Chondrocyte (in vitro differentiated cells): ENCODE measurements around the gene TSPAN13. TPM values are rescaled to one million over a fixed set of nuclear protein-coding genes. Genes with fewer than 3 reads are reported as not detected.

ENCODE experiments used
- DNase-seq: peaks from one replicate; pipeline ENCODE4 v3.0.0; 2021; ENCODE audit warnings: mixed read lengths, low spot score
- H3K27ac Mint-ChIP-seq: one replicate; pipeline ENCODE4 v1.8.0; 2021; ENCODE audit warnings: mild to moderate bottlenecking, moderate library complexity, mixed read lengths; ENCODE audit not compliant: unreplicated experiment
- H3K27me3 Mint-ChIP-seq: 2 replicates; pipeline ENCODE4 v1.8.0; 2021; ENCODE audit warnings: low read depth, mixed read lengths
- H3K36me3 Mint-ChIP-seq: 2 replicates; pipeline ENCODE4 v1.8.0; 2021; ENCODE audit warnings: low read depth, mixed read lengths
- H3K4me1 Mint-ChIP-seq: 2 replicates; pipeline ENCODE4 v1.8.0; 2021; ENCODE audit warnings: low read depth, mild to moderate bottlenecking, mixed read lengths
- H3K4me3 Mint-ChIP-seq: one replicate; pipeline ENCODE4 v1.8.0; 2021; ENCODE audit warnings: mild to moderate bottlenecking, moderate library complexity, mixed read lengths; ENCODE audit not compliant: unreplicated experiment
- H3K9me3 Mint-ChIP-seq: 2 replicates; pipeline ENCODE4 v1.8.0; 2021; ENCODE audit warnings: low read depth, mixed read lengths
- CTCF ChIP-seq: fragments of 200-600 bp; sonication (generic); IDR thresholded peaks from 2 replicates; pipeline ENCODE4 v1.5.0; 2021; ENCODE audit warnings: antibody characterized with exemption, mild to moderate bottlenecking, moderate library complexity
- total RNA-seq: library from RNA; stranded (reverse); gene quantifications from 3 replicates; pipeline ENCODE4 v1.2.1, GENCODE V29; 2021

Gene TSPAN13
- total RNA-seq, 1 donor from 2014 or later = 21.0 TPM

DNA sequence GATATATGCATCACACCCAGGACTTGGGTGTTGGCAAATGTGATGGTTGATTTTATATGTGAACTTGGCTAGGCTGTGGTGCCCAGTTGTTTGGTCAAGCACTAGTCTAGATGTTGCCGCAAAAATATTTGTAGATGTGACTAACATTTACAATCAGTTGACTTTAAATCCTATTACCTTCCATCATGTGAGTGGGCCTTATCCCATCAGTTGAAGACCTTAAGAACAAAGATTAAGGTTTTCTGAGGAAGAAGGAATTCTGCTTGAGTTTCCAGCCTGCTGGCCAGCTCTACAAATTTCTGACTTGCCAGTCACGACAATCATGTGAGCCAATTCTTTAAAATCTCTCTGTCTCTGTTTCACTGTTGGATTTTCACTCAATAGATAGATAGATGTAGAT is 20.3 kb downstream of the TSPAN13 start:
- H3K9me3 Mint-ChIP-seq = no peaks in the 10 kb centered on the region
- H3K27me3 Mint-ChIP-seq = no peaks in the 10 kb centered on the region
- TF ChIP-seq CTCF = no peak
- H3K27ac Mint-ChIP-seq = no peak overlapping the region
- DNase-seq = no peak
- no peak overlapping the region for H3K4me3 Mint-ChIP-seq
- peaks cover 8% of the 10 kb centered on the region for H3K4me1 Mint-ChIP-seq
- peaks cover 2% of the 10 kb centered on the region for H3K36me3 Mint-ChIP-seq

- H3K36me3 Mint-ChIP-seq = peaks cover 2% of the 10 kb centered on the region
- H3K9me3 Mint-ChIP-seq = no peaks in the 10 kb centered on the region
- peaks cover 8% of the 10 kb centered on the region for H3K4me1 Mint-ChIP-seq
- H3K27me3 Mint-ChIP-seq = no peaks in the 10 kb centered on the region
- no peak for DNase-seq
- no peak for TF ChIP-seq CTCF
- no peak overlapping the region for H3K4me3 Mint-ChIP-seq
- no peak overlapping the region for H3K27ac Mint-ChIP-seq
These were observed 20.7 kb downstream of the TSPAN13 start for GRCh38 chr7:16774294-16774693.

DNA sequence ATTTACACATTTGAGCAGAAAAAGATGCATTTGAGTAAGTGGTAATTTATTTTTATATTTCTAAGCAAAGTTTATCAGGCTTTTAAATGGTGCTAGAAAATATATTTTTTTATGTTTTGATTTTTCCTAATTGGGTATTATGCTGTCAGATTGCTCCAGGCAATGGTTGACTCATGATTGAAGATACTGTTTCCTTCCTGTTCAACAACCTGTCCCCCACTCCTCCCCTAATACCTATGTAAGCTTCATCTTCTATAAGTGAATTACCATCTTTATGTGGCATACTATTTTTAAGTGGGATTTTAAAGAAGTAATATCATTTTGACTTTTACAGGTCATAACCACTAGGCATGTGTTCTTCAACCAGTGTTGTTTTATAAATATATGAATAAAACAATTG is 21.4 kb downstream of the TSPAN13 start:
- Mint-ChIP-seq H3K27me3 (no peaks in the 10 kb centered on the region), H3K4me3 (no peak overlapping the region), H3K4me1 (peaks cover 8% of the 10 kb centered on the region), H3K36me3 (peaks cover 2% of the 10 kb centered on the region), H3K27ac (no peak overlapping the region), H3K9me3 (no peaks in the 10 kb centered on the region)
- DNase-seq = no peak
- TF ChIP-seq CTCF = no peak

DNA sequence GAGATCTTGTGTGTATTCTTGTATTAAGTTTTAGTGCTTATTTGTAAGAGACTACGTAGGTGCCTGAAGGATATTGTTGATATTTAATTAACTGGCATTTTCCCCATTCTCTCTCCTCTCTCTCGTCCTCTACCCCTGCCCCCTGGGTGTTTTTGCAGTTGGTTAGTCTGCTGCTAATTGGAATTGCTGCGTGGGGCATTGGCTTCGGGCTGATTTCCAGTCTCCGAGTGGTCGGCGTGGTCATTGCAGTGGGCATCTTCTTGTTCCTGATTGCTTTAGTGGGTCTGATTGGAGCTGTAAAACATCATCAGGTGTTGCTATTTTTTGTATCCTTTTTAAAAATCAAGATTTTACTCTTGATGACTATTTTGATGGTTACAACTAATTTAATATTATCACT is 22.5 kb downstream of the TSPAN13 start:
- Mint-ChIP-seq H3K27ac (no peak overlapping the region), H3K27me3 (no peaks in the 10 kb centered on the region), H3K4me1 (peaks cover 10% of the 10 kb centered on the region), H3K36me3 (peaks cover 2% of the 10 kb centered on the region), H3K9me3 (no peaks in the 10 kb centered on the region), H3K4me3 (no peak overlapping the region)
- DNase-seq = no peak
- TF ChIP-seq CTCF = no peak

DNA sequence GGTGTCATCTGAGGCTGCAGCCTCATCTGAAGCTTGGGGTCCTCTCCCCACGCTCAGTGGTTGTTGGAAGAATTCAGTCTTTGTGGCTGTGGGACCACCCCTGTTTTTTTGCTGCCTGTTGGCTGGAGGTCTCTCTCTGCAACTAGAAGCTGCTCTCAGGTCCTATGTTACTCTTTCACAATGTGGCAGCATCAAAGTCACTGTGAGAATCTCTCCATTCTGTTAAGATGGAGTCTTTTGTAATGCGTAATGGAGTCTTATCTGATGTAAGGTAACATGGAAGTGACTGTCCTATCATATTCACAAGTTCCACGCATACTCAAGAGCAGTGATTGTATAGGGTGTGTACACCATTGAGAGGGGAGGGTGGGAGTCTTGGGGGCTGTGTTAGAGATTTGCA is 24.9 kb downstream of the TSPAN13 start:
- no peak overlapping the region for H3K27ac Mint-ChIP-seq
- H3K4me1 Mint-ChIP-seq = peaks cover 8% of the 10 kb centered on the region
- DNase-seq = no peak
- H3K36me3 Mint-ChIP-seq = peaks cover 3% of the 10 kb centered on the region
- TF ChIP-seq CTCF = no peak
- H3K27me3 Mint-ChIP-seq = no peaks in the 10 kb centered on the region
- H3K4me3 Mint-ChIP-seq = no peak overlapping the region
- H3K9me3 Mint-ChIP-seq = no peaks in the 10 kb centered on the region
